ENCODE measurements around the gene GGCT.
A peak's percentile ranks its signal among the peaks of the same experiment; 100 is the strongest.

The GGCT gene

DNA sequence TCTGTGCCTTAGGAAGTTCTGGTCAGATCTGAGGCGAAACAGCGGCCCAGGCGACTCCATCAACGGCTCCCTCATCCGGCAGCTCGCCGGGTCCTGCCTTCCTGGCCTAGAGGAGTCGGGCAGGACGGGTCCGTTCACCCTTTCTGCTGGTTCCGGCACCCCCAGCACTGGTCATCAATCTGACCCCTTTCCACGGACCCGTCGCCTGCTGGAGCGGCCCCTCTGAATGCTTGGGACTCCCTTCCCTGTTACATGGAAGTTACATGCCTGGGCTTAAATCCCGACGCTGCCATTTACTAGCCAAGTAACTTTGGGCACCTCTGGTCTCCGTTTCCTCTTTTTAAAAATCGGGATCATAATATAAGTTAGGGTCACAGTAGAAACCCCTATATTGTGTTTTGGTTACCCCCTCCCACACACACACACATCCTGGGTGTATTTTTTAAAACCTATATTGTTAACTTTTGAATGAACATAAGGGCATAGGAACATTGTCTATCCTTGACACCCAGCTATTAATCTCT is 607 bp upstream of the GGCT start:
- TF ChIP-seq, protein P1, sequence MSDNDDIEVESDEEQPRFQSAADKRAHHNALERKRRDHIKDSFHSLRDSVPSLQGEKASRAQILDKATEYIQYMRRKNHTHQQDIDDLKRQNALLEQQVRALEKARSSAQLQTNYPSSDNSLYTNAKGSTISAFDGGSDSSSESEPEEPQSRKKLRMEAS (IDR thresholded peaks at IDR 0.05; ENCODE audit: low read depth, low read length): no peak
- TF ChIP-seq MYC (IDR thresholded peaks at IDR 0.05; ENCODE audit: low read depth, low read length): no peak
- no peak for TF ChIP-seq POLR2A (IDR thresholded peaks at IDR 0.05; ENCODE audit: extremely low read depth, insufficient read length)
- TF ChIP-seq, protein P2, sequence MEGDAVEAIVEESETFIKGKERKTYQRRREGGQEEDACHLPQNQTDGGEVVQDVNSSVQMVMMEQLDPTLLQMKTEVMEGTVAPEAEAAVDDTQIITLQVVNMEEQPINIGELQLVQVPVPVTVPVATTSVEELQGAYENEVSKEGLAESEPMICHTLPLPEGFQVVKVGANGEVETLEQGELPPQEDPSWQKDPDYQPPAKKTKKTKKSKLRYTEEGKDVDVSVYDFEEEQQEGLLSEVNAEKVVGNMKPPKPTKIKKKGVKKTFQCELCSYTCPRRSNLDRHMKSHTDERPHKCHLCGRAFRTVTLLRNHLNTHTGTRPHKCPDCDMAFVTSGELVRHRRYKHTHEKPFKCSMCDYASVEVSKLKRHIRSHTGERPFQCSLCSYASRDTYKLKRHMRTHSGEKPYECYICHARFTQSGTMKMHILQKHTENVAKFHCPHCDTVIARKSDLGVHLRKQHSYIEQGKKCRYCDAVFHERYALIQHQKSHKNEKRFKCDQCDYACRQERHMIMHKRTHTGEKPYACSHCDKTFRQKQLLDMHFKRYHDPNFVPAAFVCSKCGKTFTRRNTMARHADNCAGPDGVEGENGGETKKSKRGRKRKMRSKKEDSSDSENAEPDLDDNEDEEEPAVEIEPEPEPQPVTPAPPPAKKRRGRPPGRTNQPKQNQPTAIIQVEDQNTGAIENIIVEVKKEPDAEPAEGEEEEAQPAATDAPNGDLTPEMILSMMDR (IDR thresholded peaks at IDR 0.05; ENCODE audit: low read depth, low read length): no peak
- peak overlapping the region; percentile 77 for H3K4me3 ChIP-seq (ENCODE audit: low read depth, low read length)
- no peak for DNase-seq (ENCODE audit: low read depth)

DNA sequence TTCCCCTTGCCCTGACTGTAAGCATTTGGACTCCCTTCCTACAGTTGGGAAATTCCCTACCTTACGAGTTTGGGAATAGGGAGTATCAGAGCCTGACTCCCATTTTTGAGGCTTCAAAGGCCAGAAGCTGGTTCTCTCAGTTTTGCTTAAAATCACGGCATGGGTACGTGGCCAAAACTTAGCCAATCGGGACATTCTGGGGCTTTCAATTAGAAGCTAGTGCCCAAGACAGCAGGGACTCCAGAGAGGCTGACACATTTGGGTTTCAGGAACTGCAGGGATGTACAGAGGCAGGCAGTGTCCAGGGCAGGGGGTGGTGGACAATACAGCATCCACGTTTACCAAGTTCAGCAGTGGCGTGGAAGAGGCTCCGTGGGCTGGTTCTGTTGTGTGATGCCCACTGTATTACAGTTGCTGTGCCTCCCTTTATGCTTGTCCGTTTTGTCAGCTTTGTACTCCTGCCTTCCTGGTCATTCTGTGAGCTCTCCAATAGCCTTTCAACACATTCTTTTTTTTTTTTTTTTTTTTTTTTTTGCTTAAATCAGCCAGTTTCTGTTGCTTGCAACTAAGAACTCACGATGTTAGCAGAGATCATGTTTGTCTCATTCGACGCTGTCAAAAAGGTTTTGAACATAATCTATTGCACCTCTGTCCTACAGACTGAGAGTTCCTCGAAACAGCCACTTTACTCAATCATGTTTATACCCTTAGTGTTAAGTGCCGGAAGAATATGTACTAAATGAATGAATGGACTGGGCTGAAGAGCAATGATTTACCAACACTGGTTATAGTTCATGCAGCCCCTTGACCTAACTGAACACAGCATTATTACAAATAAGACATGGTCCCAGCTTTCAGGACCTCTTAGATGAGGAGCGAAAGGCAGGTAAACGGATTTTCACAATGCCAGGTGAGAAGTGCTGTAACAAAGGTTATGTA is 1.1 kb downstream of the GGCT start:
- DNase-seq (ENCODE audit: low read depth): peak; percentile 47
- TF ChIP-seq, protein P1 (IDR thresholded peaks at IDR 0.05; ENCODE audit: low read depth, low read length): no peak
- TF ChIP-seq, protein P2 (IDR thresholded peaks at IDR 0.05; ENCODE audit: low read depth, low read length): no peak
- TF ChIP-seq POLR2A (IDR thresholded peaks at IDR 0.05; ENCODE audit: extremely low read depth, insufficient read length) (no peak), MYC (IDR thresholded peaks at IDR 0.05; ENCODE audit: low read depth, low read length) (no peak)
- H3K4me3 ChIP-seq (ENCODE audit: low read depth, low read length): peak overlapping the region; percentile 90

DNA sequence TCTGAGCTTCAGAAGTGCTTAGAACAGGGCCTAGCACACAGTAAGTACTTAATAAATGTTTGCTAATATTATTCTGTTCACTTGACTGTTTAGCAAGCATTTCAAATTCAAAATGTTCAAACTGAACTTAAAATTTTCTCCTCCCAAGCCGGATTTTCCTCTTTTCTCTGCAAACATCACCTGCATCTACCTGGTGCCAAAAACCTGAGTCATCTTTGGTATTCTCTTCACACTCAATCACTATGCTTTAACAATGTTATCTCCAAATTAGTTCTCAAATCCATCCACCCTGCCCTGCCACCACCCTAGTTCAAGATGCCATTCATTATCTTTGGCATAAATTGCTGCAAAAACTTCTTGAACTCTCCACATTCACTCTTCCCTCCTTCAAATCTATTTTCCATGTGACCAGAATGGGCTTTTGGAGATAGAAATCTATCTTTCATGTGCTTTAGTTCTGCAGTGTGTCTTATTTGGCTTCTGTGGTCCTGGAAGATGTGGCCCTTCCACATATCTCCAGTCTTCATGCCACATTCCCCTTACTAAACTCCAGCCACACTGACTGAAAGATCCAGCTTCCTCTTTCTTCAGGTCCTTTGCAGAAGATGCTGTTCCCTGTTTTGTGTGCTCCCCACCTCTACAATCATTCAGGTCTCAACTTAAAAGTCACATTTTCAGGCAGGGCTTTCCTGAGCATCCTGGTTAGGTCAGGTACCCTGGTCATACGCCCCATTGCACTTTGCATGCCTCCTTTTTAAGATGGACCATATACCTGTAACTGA is 2.0 kb downstream of the GGCT start:
- peak overlapping the region; percentile 90 for H3K4me3 ChIP-seq (ENCODE audit: low read depth, low read length)
- peak; percentile 70 for DNase-seq (ENCODE audit: low read depth)
- TF ChIP-seq, protein P1 (IDR thresholded peaks at IDR 0.05; ENCODE audit: low read depth, low read length): no peak
- TF ChIP-seq, protein P2 (IDR thresholded peaks at IDR 0.05; ENCODE audit: low read depth, low read length): no peak
- TF ChIP-seq POLR2A (IDR thresholded peaks at IDR 0.05; ENCODE audit: extremely low read depth, insufficient read length) (no peak), MYC (IDR thresholded peaks at IDR 0.05; ENCODE audit: low read depth, low read length) (no peak)

DNA sequence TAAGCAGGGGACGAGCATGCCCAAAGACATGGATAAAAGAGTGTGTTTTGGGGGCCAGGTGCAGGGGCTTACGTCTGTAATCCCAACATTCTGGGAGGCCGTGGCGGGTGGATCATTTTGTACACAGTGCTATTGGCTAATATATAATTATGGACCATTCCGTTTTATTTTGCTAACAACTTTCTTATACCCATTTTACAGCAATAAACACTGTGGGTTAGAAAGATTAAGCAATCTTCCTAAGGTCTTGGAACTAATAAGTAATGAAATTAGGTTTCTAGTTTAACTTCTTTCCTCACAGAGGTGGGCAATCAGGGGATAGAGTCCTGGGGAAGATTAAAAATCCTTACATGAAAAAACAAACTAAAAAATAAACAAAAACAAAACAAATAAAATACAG is 3.4 kb downstream of the GGCT start:
- H3K4me3 ChIP-seq (ENCODE audit: low read depth, low read length): peak overlapping the region; percentile 35
- no peak for DNase-seq (ENCODE audit: low read depth)
- TF ChIP-seq MYC (IDR thresholded peaks at IDR 0.05; ENCODE audit: low read depth, low read length): no peak
- TF ChIP-seq POLR2A (IDR thresholded peaks at IDR 0.05; ENCODE audit: extremely low read depth, insufficient read length): no peak
- TF ChIP-seq, protein P1 (IDR thresholded peaks at IDR 0.05; ENCODE audit: low read depth, low read length): no peak
- TF ChIP-seq, protein P2 (IDR thresholded peaks at IDR 0.05; ENCODE audit: low read depth, low read length): no peak

DNA sequence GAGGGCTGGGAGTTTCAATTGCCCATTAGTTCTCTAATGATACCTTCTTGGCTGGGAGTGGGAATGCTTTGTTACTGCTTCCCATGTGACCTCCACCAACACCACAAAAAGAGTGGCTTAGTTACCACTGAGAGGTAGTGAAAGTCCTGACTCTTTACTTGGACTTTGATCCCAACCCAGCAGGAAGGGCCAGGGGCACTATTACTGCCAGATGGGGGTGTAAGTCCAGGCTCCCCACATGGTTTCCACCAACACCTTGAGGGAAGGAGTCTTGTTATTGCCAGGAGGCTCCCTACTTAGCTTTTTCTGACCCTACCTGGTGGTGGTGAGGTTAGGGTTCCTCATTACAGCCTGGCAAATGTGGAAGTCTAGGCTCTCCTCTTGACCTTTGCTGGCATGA is 11.4 kb downstream of the GGCT start:
- TF ChIP-seq, protein P2 (IDR thresholded peaks at IDR 0.05; ENCODE audit: low read depth, low read length): no peak
- TF ChIP-seq MYC (IDR thresholded peaks at IDR 0.05; ENCODE audit: low read depth, low read length) (no peak), POLR2A (IDR thresholded peaks at IDR 0.05; ENCODE audit: extremely low read depth, insufficient read length) (no peak)
- TF ChIP-seq, protein P1 (IDR thresholded peaks at IDR 0.05; ENCODE audit: low read depth, low read length): no peak
- no peak for DNase-seq (ENCODE audit: low read depth)
- H3K4me3 ChIP-seq (ENCODE audit: low read depth, low read length): no peak overlapping the region
